ENCODE measurements around the gene LRRC8E. TPM values are rescaled to one million over a fixed set of nuclear protein-coding genes. Genes with fewer than 3 reads are reported as not detected.

The LRRC8E gene
- total RNA-seq, 1 experiment from 2014 or later, result 3.0 TPM

- ChIA-PET CTCF (interaction anchor here (1.0 to 1.3 kb wide), 2 partner anchors 11 to 30 kb away, joined by 3 to 5 read pairs; partner anchors contain the start of gene TIMM44), POLR2A (no interaction called here)
- Mint-ChIP-seq H3K4me3 (no peak overlapping the region), H3K36me3 (peaks cover 36% of the 10 kb centered on the region), H3K4me1 (no peaks in the 10 kb centered on the region), H3K27me3 (ENCODE audit: low read depth) (no peaks in the 10 kb centered on the region), H3K27ac (no peak overlapping the region), H3K9me3 (no peaks in the 10 kb centered on the region)
- no peak for TF ChIP-seq NFE2L1 (CRISPR knock-in tag; IDR thresholded peaks at IDR 0.05)
- no peak for ATAC-seq
- no peak for DNase-seq (ENCODE audit: low spot score)
Measured at GRCh38 chr19:7932930-7933300, 44.6 kb downstream of the LRRC8E start.

DNA sequence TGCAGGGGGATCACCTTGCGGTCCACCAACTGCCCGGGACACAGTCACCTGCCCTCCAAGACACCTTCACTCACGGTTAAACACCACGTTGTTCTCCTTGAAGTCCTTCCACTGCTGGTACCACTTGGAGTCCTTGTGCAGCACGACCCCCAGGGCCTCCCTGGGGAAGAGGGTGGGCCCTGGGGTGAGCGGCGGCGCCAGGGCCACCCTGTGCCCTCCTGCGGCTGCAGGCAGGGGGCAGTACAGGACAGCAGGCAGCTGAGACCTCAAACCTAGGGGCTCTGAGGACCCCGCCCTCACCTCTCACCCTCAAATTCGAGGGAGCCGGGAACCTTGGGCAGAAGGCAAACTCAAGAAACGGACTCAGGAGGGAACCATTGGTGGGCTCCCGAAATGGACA lies 45.1 kb downstream of the LRRC8E start:
- Mint-ChIP-seq H3K27ac (no peak overlapping the region), H3K36me3 (peaks cover 37% of the 10 kb centered on the region), H3K4me3 (no peak overlapping the region), H3K4me1 (no peaks in the 10 kb centered on the region), H3K27me3 (ENCODE audit: low read depth) (no peaks in the 10 kb centered on the region), H3K9me3 (no peaks in the 10 kb centered on the region)
- ChIA-PET POLR2A (no interaction called here), CTCF (interaction anchor here (1.0 kb wide), 1 partner anchor 11 kb away, joined by 5 read pairs; the partner anchor contains the start of gene TIMM44)
- no peak for DNase-seq (ENCODE audit: low spot score)
- ATAC-seq, result 0 out of 2 replicates have a peak, but pooled peaks have one; percentile 19
- TF ChIP-seq TEAD1 (CRISPR knock-in tag; IDR thresholded peaks at IDR 0.05) (no peak), PRRX2 (CRISPR knock-in tag; IDR thresholded peaks at IDR 0.05) (no peak), TCF7 (CRISPR knock-in tag; IDR thresholded peaks at IDR 0.05; ENCODE audit: low read depth) (no peak), NR1H2 (CRISPR knock-in tag; IDR thresholded peaks at IDR 0.05) (no peak), RELA (CRISPR knock-in tag; IDR thresholded peaks at IDR 0.05; ENCODE audit: borderline replicate concordance) (no peak), SOX15 (CRISPR knock-in tag; IDR thresholded peaks at IDR 0.05) (no peak), PRDM15 (CRISPR knock-in tag; IDR thresholded peaks at IDR 0.05) (no peak), IRF2 (CRISPR knock-in tag; IDR thresholded peaks at IDR 0.05; ENCODE audit: borderline replicate concordance, low read depth) (no peak), GABPB1 (CRISPR knock-in tag; IDR thresholded peaks at IDR 0.05) (no peak), JUN (CRISPR knock-in tag; IDR thresholded peaks at IDR 0.05) (no peak), SMAD4 (CRISPR knock-in tag; IDR thresholded peaks at IDR 0.05) (no peak), CREB1 (CRISPR knock-in tag; IDR thresholded peaks at IDR 0.05) (no peak), HMGXB4 (CRISPR knock-in tag; IDR thresholded peaks at IDR 0.05) (no peak), ZNF512 (CRISPR knock-in tag; IDR thresholded peaks at IDR 0.05; ENCODE audit: borderline replicate concordance) (no peak), ETV6 (CRISPR knock-in tag; IDR thresholded peaks at IDR 0.05) (no peak)
- TF ChIP-seq, protein P1, sequence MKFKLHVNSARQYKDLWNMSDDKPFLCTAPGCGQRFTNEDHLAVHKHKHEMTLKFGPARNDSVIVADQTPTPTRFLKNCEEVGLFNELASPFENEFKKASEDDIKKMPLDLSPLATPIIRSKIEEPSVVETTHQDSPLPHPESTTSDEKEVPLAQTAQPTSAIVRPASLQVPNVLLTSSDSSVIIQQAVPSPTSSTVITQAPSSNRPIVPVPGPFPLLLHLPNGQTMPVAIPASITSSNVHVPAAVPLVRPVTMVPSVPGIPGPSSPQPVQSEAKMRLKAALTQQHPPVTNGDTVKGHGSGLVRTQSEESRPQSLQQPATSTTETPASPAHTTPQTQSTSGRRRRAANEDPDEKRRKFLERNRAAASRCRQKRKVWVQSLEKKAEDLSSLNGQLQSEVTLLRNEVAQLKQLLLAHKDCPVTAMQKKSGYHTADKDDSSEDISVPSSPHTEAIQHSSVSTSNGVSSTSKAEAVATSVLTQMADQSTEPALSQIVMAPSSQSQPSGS (CRISPR knock-in tag; IDR thresholded peaks at IDR 0.05; ENCODE audit: borderline replicate concordance, low read depth), result no peak
- TF ChIP-seq, protein P2, sequence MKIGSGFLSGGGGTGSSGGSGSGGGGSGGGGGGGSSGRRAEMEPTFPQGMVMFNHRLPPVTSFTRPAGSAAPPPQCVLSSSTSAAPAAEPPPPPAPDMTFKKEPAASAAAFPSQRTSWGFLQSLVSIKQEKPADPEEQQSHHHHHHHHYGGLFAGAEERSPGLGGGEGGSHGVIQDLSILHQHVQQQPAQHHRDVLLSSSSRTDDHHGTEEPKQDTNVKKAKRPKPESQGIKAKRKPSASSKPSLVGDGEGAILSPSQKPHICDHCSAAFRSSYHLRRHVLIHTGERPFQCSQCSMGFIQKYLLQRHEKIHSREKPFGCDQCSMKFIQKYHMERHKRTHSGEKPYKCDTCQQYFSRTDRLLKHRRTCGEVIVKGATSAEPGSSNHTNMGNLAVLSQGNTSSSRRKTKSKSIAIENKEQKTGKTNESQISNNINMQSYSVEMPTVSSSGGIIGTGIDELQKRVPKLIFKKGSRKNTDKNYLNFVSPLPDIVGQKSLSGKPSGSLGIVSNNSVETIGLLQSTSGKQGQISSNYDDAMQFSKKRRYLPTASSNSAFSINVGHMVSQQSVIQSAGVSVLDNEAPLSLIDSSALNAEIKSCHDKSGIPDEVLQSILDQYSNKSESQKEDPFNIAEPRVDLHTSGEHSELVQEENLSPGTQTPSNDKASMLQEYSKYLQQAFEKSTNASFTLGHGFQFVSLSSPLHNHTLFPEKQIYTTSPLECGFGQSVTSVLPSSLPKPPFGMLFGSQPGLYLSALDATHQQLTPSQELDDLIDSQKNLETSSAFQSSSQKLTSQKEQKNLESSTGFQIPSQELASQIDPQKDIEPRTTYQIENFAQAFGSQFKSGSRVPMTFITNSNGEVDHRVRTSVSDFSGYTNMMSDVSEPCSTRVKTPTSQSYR (CRISPR knock-in tag; IDR thresholded peaks at IDR 0.05), result no peak
- TF ChIP-seq, protein P3, sequence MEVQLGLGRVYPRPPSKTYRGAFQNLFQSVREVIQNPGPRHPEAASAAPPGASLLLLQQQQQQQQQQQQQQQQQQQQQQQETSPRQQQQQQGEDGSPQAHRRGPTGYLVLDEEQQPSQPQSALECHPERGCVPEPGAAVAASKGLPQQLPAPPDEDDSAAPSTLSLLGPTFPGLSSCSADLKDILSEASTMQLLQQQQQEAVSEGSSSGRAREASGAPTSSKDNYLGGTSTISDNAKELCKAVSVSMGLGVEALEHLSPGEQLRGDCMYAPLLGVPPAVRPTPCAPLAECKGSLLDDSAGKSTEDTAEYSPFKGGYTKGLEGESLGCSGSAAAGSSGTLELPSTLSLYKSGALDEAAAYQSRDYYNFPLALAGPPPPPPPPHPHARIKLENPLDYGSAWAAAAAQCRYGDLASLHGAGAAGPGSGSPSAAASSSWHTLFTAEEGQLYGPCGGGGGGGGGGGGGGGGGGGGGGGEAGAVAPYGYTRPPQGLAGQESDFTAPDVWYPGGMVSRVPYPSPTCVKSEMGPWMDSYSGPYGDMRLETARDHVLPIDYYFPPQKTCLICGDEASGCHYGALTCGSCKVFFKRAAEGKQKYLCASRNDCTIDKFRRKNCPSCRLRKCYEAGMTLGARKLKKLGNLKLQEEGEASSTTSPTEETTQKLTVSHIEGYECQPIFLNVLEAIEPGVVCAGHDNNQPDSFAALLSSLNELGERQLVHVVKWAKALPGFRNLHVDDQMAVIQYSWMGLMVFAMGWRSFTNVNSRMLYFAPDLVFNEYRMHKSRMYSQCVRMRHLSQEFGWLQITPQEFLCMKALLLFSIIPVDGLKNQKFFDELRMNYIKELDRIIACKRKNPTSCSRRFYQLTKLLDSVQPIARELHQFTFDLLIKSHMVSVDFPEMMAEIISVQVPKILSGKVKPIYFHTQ (CRISPR knock-in tag; IDR thresholded peaks at IDR 0.05), result no peak
- TF ChIP-seq, protein P4, sequence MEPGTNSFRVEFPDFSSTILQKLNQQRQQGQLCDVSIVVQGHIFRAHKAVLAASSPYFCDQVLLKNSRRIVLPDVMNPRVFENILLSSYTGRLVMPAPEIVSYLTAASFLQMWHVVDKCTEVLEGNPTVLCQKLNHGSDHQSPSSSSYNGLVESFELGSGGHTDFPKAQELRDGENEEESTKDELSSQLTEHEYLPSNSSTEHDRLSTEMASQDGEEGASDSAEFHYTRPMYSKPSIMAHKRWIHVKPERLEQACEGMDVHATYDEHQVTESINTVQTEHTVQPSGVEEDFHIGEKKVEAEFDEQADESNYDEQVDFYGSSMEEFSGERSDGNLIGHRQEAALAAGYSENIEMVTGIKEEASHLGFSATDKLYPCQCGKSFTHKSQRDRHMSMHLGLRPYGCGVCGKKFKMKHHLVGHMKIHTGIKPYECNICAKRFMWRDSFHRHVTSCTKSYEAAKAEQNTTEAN (CRISPR knock-in tag; IDR thresholded peaks at IDR 0.05), result no peak

Measured in WTC11 (cell line).